SK-N-SH treated with all-trans-retinoic acid at 6 μM for 48 hours (cell line): ENCODE measurements around the gene CD200R1.

ENCODE experiments used
- ATAC-seq: fragments of 200-7000 bp; cut with Tn5 transposase; 3 replicates; pipeline ENCODE4 v1.9.1; 2020; ENCODE audit warnings: mild to moderate bottlenecking, moderate library complexity
- ARNTL ChIP-seq: fragments of 450-650 bp; formaldehyde crosslinking; IDR thresholded peaks from 2 replicates; pipeline ENCODE4 v1.5.0; 2020; ENCODE audit warnings: low read depth, mild to moderate bottlenecking, moderate library complexity, borderline replicate concordance
- BACH2 ChIP-seq: fragments of 250-450 bp; sonication (Bioruptor Pico); IDR thresholded peaks from 2 replicates; pipeline ENCODE4 v1.9.0; 2021; ENCODE audit warnings: mild to moderate bottlenecking, borderline replicate concordance
- CSDC2 ChIP-seq: fragments of 250-450 bp; sonication (Bioruptor Pico); IDR thresholded peaks from 2 replicates; pipeline ENCODE4 v1.5.0; 2020; ENCODE audit warnings: mild to moderate bottlenecking, moderate library complexity
- ESRRG ChIP-seq: fragments of 250-450 bp; sonication (Bioruptor Pico); IDR thresholded peaks from 2 replicates; pipeline ENCODE4 v1.6.1; 2021; ENCODE audit warnings: mild to moderate bottlenecking
- GLIS3 ChIP-seq: fragments of 250-450 bp; sonication (Bioruptor Pico); IDR thresholded peaks from 2 replicates; pipeline ENCODE4 v1.5.0; 2020; ENCODE audit warnings: mild to moderate bottlenecking, moderate library complexity
- ISL1 ChIP-seq: fragments of 250-450 bp; sonication (Bioruptor Pico); IDR thresholded peaks from 2 replicates; pipeline ENCODE4 v2.1.2; 2022; ENCODE audit warnings: mild to moderate bottlenecking, moderate library complexity
- PPARA ChIP-seq: fragments of 250-450 bp; sonication (Bioruptor Pico); IDR thresholded peaks from 2 replicates; pipeline ENCODE4 v1.5.0; 2020; ENCODE audit warnings: mild to moderate bottlenecking, borderline replicate concordance
- RARB ChIP-seq: fragments of 250-450 bp; sonication (Bioruptor Pico); IDR thresholded peaks from 2 replicates; pipeline ENCODE4 v1.8.0; 2021; ENCODE audit warnings: mild to moderate bottlenecking, moderate library complexity
- SNAI2 ChIP-seq: fragments of 250-450 bp; sonication (Bioruptor Pico); IDR thresholded peaks from 2 replicates; pipeline ENCODE4 v1.5.0; 2020; ENCODE audit warnings: mild to moderate bottlenecking, moderate library complexity
- TCF4 ChIP-seq: fragments of 250-450 bp; sonication (Bioruptor Pico); IDR thresholded peaks from 2 replicates; pipeline ENCODE4 v1.8.0; 2021; ENCODE audit warnings: mild to moderate bottlenecking, moderate library complexity, borderline replicate concordance
- TOX ChIP-seq: fragments of 250-450 bp; sonication (Bioruptor Pico); IDR thresholded peaks from 2 replicates; pipeline ENCODE4 v1.8.0; 2021; ENCODE audit warnings: mild to moderate bottlenecking, moderate library complexity, borderline replicate concordance
- TSHZ2 ChIP-seq: fragments of 250-450 bp; sonication (Bioruptor Pico); IDR thresholded peaks from 2 replicates; pipeline ENCODE4 v1.5.0; 2020; ENCODE audit warnings: mild to moderate bottlenecking, moderate library complexity
- ZC3H10 ChIP-seq: fragments of 250-450 bp; sonication (Bioruptor Pico); IDR thresholded peaks from 2 replicates; pipeline ENCODE4 v1.5.1; 2021; ENCODE audit warnings: mild to moderate bottlenecking, moderate library complexity
- ZFP3 ChIP-seq: fragments of 250-450 bp; sonication (Bioruptor Pico); IDR thresholded peaks from 2 replicates; pipeline ENCODE4 v1.5.0; 2020; ENCODE audit warnings: mild to moderate bottlenecking, moderate library complexity
- ZFP30 ChIP-seq: fragments of 450-650 bp; formaldehyde crosslinking; IDR thresholded peaks from 2 replicates; pipeline ENCODE4 v1.5.0; 2022; ENCODE audit warnings: mild to moderate bottlenecking, moderate library complexity
- ZNF565 ChIP-seq: fragments of 450-650 bp; formaldehyde crosslinking; conservative IDR thresholded peaks from 2 replicates; pipeline ENCODE4 v1.5.0; 2020; ENCODE audit warnings: low read depth, mild to moderate bottlenecking, moderate library complexity
- ZNF8 ChIP-seq: fragments of 450-650 bp; formaldehyde crosslinking; IDR thresholded peaks from 2 replicates; pipeline ENCODE4 v1.5.0; 2020; ENCODE audit warnings: mild to moderate bottlenecking, moderate library complexity
- TF ChIP-seq, protein P1 (sequence below): fragments of 250-450 bp; sonication (Bioruptor Pico); IDR thresholded peaks from 2 replicates; pipeline ENCODE4 v1.8.0; 2020; ENCODE audit warnings: mild to moderate bottlenecking, moderate library complexity, borderline replicate concordance
- TF ChIP-seq, protein P2 (sequence below): fragments of 250-450 bp; sonication (Bioruptor Pico); IDR thresholded peaks from 2 replicates; pipeline ENCODE4 v1.5.1; 2021; ENCODE audit warnings: mild to moderate bottlenecking, moderate library complexity
- TF ChIP-seq, protein P3 (sequence below): fragments of 250-450 bp; sonication (Bioruptor Pico); IDR thresholded peaks from 2 replicates; pipeline ENCODE4 v1.5.1; 2020; ENCODE audit warnings: low read depth, mild to moderate bottlenecking, moderate library complexity
- TF ChIP-seq, protein P4 (sequence below): fragments of 250-450 bp; sonication (Bioruptor Pico); IDR thresholded peaks from 2 replicates; pipeline ENCODE4 v1.8.0; 2021; ENCODE audit warnings: low read depth, mild to moderate bottlenecking, moderate library complexity, borderline replicate concordance

The CD200R1 gene

DNA sequence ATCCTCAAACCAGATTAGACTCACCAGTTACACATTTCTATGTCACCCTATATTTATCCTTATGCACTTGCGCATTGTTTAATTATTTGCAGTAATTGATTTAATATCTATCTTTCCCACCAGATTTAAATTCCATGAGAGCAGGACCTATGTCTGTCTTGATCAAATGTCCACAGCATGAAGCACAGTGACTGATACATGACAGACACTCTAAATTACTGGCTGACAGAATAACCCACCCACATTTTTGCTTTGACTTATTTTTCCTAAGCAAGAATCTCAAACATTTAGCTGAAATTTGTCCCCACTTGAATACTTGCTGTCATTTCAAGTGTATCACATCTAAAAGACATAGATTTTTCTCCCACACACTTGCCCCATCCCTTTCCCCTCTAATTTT lies 7.5 kb downstream of the CD200R1 start:
- ATAC-seq, result no peak

GRCh38 chr3:112966633-112967032 lies 8.3 kb downstream of the CD200R1 start:
- TF ChIP-seq, protein P1, sequence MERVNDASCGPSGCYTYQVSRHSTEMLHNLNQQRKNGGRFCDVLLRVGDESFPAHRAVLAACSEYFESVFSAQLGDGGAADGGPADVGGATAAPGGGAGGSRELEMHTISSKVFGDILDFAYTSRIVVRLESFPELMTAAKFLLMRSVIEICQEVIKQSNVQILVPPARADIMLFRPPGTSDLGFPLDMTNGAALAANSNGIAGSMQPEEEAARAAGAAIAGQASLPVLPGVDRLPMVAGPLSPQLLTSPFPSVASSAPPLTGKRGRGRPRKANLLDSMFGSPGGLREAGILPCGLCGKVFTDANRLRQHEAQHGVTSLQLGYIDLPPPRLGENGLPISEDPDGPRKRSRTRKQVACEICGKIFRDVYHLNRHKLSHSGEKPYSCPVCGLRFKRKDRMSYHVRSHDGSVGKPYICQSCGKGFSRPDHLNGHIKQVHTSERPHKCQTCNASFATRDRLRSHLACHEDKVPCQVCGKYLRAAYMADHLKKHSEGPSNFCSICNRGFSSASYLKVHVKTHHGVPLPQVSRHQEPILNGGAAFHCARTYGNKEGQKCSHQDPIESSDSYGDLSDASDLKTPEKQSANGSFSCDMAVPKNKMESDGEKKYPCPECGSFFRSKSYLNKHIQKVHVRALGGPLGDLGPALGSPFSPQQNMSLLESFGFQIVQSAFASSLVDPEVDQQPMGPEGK (CRISPR knock-in tag), result no peak
- no peak for TF ChIP-seq GLIS3 (CRISPR knock-in tag)
- no peak for TF ChIP-seq TCF4
- no peak for TF ChIP-seq SNAI2 (CRISPR knock-in tag)
- TF ChIP-seq BACH2 (CRISPR knock-in tag), result no peak
- TF ChIP-seq ZNF8 (CRISPR knock-in tag), result no peak
- no peak for TF ChIP-seq ZNF565
- TF ChIP-seq, protein P2, sequence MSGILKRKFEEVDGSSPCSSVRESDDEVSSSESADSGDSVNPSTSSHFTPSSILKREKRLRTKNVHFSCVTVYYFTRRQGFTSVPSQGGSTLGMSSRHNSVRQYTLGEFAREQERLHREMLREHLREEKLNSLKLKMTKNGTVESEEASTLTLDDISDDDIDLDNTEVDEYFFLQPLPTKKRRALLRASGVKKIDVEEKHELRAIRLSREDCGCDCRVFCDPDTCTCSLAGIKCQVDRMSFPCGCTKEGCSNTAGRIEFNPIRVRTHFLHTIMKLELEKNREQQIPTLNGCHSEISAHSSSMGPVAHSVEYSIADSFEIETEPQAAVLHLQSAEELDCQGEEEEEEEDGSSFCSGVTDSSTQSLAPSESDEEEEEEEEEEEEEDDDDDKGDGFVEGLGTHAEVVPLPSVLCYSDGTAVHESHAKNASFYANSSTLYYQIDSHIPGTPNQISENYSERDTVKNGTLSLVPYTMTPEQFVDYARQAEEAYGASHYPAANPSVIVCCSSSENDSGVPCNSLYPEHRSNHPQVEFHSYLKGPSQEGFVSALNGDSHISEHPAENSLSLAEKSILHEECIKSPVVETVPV, result no peak
- no peak for TF ChIP-seq ZFP30
- no peak for ATAC-seq

More for the DNA sequence above, 7.5 kb downstream of the CD200R1 start:
- no peak for TF ChIP-seq TCF4
- TF ChIP-seq ZC3H10 (CRISPR knock-in tag), result no peak
- no peak for TF ChIP-seq ZNF565
- TF ChIP-seq, protein P2, result no peak
- TF ChIP-seq SNAI2 (CRISPR knock-in tag), result no peak
- TF ChIP-seq, protein P1 (CRISPR knock-in tag), result no peak
- TF ChIP-seq GLIS3 (CRISPR knock-in tag), result no peak
- TF ChIP-seq, protein P3, sequence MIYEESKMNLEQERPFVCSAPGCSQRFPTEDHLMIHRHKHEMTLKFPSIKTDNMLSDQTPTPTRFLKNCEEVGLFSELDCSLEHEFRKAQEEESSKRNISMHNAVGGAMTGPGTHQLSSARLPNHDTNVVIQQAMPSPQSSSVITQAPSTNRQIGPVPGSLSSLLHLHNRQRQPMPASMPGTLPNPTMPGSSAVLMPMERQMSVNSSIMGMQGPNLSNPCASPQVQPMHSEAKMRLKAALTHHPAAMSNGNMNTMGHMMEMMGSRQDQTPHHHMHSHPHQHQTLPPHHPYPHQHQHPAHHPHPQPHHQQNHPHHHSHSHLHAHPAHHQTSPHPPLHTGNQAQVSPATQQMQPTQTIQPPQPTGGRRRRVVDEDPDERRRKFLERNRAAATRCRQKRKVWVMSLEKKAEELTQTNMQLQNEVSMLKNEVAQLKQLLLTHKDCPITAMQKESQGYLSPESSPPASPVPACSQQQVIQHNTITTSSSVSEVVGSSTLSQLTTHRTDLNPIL (CRISPR knock-in tag), result no peak
- no peak for TF ChIP-seq RARB
- no peak for TF ChIP-seq ZFP3 (CRISPR knock-in tag)
- no peak for TF ChIP-seq CSDC2 (CRISPR knock-in tag)
- no peak for TF ChIP-seq TSHZ2 (CRISPR knock-in tag)
- no peak for TF ChIP-seq BACH2 (CRISPR knock-in tag)
- no peak for TF ChIP-seq ARNTL
- no peak for TF ChIP-seq ESRRG (CRISPR knock-in tag)
- no peak for TF ChIP-seq TOX (CRISPR knock-in tag)
- TF ChIP-seq, protein P4, sequence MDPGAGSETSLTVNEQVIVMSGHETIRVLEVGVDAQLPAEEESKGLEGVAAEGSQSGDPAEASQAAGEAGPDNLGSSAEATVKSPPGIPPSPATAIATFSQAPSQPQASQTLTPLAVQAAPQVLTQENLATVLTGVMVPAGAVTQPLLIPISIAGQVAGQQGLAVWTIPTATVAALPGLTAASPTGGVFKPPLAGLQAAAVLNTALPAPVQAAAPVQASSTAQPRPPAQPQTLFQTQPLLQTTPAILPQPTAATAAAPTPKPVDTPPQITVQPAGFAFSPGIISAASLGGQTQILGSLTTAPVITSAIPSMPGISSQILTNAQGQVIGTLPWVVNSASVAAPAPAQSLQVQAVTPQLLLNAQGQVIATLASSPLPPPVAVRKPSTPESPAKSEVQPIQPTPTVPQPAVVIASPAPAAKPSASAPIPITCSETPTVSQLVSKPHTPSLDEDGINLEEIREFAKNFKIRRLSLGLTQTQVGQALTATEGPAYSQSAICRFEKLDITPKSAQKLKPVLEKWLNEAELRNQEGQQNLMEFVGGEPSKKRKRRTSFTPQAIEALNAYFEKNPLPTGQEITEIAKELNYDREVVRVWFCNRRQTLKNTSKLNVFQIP (CRISPR knock-in tag), result no peak
- no peak for TF ChIP-seq ZNF8 (CRISPR knock-in tag)
- no peak for TF ChIP-seq PPARA
- no peak for TF ChIP-seq ISL1 (CRISPR knock-in tag)
- TF ChIP-seq, all 23 proteins: peak for 0
